ENCODE measurements around the gene SLC22A23. TPM values are rescaled to one million over a fixed set of nuclear protein-coding genes. Genes with fewer than 3 reads are reported as not detected.

The SLC22A23 gene
- total RNA-seq, 1 donor from 2014 or later = 0.05 TPM

GRCh38 chr6:3363296-3364025 is 93.4 kb downstream of the SLC22A23 start:
- no peaks in the 10 kb centered on the region for H3K9me3 Mint-ChIP-seq
- no peak overlapping the region for H3K4me3 Mint-ChIP-seq
- H3K27ac Mint-ChIP-seq = no peak overlapping the region
- H3K36me3 Mint-ChIP-seq (ENCODE audit: low read depth) = no peaks in the 10 kb centered on the region
- intact Hi-C loops (cut with micrococcal nuclease) = no loop called here
- H3K27me3 Mint-ChIP-seq (ENCODE audit: insufficient read depth) = peaks cover 3% of the 10 kb centered on the region
- no peak for DNase-seq (ENCODE audit: low spot score)
- no peaks in the 10 kb centered on the region for H3K4me1 Mint-ChIP-seq (ENCODE audit: low read depth)

- no peak for DNase-seq (ENCODE audit: low spot score)
- intact Hi-C loops (cut with micrococcal nuclease) = no loop called here
- Mint-ChIP-seq H3K4me3 (no peak overlapping the region), H3K27ac (no peak overlapping the region), H3K9me3 (no peaks in the 10 kb centered on the region), H3K27me3 (ENCODE audit: insufficient read depth) (peaks cover 6% of the 10 kb centered on the region), H3K4me1 (ENCODE audit: low read depth) (no peaks in the 10 kb centered on the region), H3K36me3 (ENCODE audit: low read depth) (no peaks in the 10 kb centered on the region)
These were observed 95.4 kb downstream of the SLC22A23 start for GRCh38 chr6:3361312-3362037.

DNA sequence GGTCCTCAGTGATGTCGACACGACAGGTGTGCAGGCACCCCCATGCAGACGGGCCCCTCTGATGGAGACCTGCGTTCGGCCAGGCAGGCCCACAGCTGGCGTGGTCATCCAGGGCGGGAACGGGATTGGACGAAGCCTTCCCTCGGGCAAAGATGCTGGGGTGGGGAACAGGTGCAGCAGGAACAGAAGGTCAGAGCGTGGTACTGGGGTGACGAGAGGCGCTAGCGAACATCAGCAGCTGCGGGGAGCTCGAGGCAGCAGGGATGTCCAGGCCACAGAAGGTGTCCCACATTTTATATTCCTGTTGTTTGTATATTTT is 96.2 kb downstream of the SLC22A23 start:
- intact Hi-C loops (cut with micrococcal nuclease) = no loop called here
- Mint-ChIP-seq H3K27me3 (ENCODE audit: insufficient read depth) (peaks cover 13% of the 10 kb centered on the region), H3K4me3 (no peak overlapping the region), H3K9me3 (no peaks in the 10 kb centered on the region), H3K36me3 (ENCODE audit: low read depth) (no peaks in the 10 kb centered on the region), H3K27ac (no peak overlapping the region), H3K4me1 (ENCODE audit: low read depth) (peaks cover 2% of the 10 kb centered on the region)
- no peak for DNase-seq (ENCODE audit: low spot score)

DNA sequence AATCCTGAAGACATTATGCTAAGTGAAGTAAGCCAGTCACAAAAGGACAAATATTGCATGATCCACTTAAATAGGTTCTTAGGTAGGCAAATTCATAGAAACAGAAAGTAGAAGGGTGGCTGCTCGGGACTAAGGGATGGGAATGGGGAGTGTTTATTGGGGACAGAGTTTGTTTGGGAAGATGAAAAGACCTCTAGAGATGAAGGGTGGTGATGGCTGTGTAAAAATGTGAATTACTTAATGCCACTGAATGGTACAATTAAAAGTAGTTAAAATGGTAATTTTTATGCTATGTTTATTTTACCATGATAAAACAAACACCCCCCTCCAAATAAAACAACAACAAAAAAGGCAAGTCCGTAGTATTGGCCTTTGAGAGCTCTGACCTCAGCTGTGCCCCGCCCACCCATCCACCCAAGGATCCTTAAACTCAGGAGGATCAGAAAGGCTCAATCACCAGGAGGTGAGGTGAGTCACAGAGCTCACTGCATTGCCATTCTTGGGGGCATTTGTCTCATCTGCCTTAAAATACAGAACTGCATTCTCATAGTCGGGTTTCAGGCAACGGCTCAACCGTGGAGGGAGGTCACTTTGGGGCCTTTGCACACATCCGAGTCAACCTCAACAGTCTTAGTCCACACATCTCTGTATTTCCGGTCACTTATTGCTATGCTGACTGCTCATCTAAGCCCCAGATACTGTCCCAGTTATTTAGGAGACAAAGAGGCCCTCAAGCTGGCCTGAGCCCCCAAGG is 96.7 kb downstream of the SLC22A23 start:
- H3K27me3 Mint-ChIP-seq (ENCODE audit: insufficient read depth) = peaks cover 18% of the 10 kb centered on the region
- H3K4me3 Mint-ChIP-seq = no peak overlapping the region
- DNase-seq (ENCODE audit: low spot score) = no peak
- H3K27ac Mint-ChIP-seq = no peak overlapping the region
- H3K4me1 Mint-ChIP-seq (ENCODE audit: low read depth) = peaks cover 4% of the 10 kb centered on the region
- intact Hi-C loops (cut with micrococcal nuclease) = no loop called here
- H3K9me3 Mint-ChIP-seq = no peaks in the 10 kb centered on the region
- no peaks in the 10 kb centered on the region for H3K36me3 Mint-ChIP-seq (ENCODE audit: low read depth)

DNA sequence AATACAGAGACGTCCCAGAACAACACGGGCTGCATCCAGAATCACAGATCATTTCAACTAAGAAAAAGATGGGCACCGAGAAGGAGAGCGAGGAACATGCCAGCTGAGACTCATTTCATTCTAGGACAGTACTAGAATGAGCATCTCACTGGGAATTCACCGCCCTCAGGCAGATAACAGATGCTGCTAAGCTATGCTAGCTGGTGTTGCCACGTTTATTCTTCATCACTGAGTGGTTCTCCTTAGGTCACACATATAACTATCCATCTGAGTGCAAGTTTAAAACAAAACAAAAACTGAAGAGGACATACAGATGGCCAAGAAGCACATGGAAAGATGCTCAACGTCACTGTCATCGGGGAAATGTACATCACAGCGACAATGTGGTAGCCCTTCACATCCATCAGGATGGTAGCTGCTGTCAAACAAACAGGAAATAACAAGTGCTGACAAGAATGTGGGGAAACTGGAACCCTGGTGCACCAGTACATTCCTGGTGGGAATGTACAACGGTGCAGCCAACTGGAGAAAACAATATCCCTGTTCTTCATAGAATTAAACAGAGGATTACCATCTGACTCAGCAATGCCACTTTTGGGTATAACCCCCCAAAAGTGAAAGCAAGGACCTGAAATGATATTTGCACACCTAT is 97.6 kb downstream of the SLC22A23 start:
- Mint-ChIP-seq H3K9me3 (no peaks in the 10 kb centered on the region), H3K36me3 (ENCODE audit: low read depth) (no peaks in the 10 kb centered on the region), H3K27me3 (ENCODE audit: insufficient read depth) (peaks cover 21% of the 10 kb centered on the region), H3K4me3 (no peak overlapping the region), H3K27ac (no peak overlapping the region), H3K4me1 (ENCODE audit: low read depth) (peaks cover 4% of the 10 kb centered on the region)
- DNase-seq (ENCODE audit: low spot score) = no peak
- intact Hi-C loops (cut with micrococcal nuclease) = no loop called here

- Mint-ChIP-seq H3K4me1 (ENCODE audit: low read depth) (peaks cover 4% of the 10 kb centered on the region), H3K27ac (no peak overlapping the region), H3K27me3 (ENCODE audit: insufficient read depth) (peaks cover 21% of the 10 kb centered on the region), H3K9me3 (no peaks in the 10 kb centered on the region), H3K4me3 (no peak overlapping the region), H3K36me3 (ENCODE audit: low read depth) (no peaks in the 10 kb centered on the region)
- intact Hi-C loops (cut with micrococcal nuclease) = no loop called here
- no peak for DNase-seq (ENCODE audit: low spot score)
These were observed 98.3 kb downstream of the SLC22A23 start for GRCh38 chr6:3358413-3359100.

DNA sequence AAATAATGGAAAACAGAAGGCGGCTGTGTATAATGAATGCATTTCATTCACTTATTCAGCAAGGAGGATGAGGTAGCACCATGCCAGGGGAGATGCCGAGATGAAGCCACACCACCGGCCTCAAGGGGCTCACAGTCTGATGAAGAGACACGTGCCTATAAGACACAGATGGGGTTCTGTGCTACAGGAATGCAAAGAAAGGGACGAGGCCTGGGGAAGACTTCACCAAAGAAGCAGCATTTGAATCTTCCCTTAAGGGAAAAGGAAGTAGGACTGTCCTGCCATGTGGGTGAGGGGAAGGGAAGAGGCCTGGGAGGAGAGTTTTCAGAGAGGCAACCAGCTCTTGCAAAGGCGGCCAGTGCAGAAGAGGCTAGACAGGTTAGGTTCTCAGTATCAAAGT is 99.2 kb downstream of the SLC22A23 start:
- no peaks in the 10 kb centered on the region for H3K36me3 Mint-ChIP-seq (ENCODE audit: low read depth)

DNA sequence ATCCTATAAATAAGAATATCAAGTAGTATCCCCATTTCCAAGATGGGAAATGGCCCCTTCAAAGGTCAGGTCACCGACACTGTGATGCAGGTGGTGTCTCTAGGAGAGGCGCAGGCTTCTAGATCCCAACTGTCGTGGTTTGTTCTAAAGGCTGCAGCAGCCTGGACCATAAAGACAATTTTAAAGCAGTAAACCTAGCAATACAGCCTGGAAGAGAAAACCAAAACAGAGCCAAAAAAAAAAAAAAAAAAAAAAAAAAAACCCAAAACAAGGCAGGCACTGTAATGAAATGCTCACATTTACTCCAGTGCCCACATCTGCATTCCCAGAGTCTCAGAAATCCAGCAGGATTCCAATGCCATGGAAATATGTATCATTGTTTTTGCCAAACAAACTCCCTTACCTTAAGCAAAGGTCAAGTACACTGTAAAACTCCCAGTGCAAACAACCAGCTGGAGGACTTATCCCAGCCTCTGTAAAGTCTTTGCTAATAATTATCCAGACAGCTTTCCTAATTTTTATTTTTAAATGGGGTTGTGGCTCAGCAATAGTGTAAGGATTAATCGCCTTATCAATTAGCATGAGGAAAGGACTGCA is 99.9 kb downstream of the SLC22A23 start:
- intact Hi-C loops (cut with micrococcal nuclease) = no loop called here
- Mint-ChIP-seq H3K27me3 (ENCODE audit: insufficient read depth) (peaks cover 21% of the 10 kb centered on the region), H3K36me3 (ENCODE audit: low read depth) (no peaks in the 10 kb centered on the region), H3K9me3 (no peaks in the 10 kb centered on the region), H3K4me1 (ENCODE audit: low read depth) (peaks cover 4% of the 10 kb centered on the region), H3K4me3 (peak overlapping the region; percentile 27), H3K27ac (no peak overlapping the region)
- DNase-seq (ENCODE audit: low spot score) = no peak

More for the DNA sequence above, 99.2 kb downstream of the SLC22A23 start:
- Mint-ChIP-seq H3K27me3 (ENCODE audit: insufficient read depth) (peaks cover 21% of the 10 kb centered on the region), H3K9me3 (no peaks in the 10 kb centered on the region), H3K4me1 (ENCODE audit: low read depth) (peaks cover 4% of the 10 kb centered on the region), H3K4me3 (no peak overlapping the region), H3K27ac (no peak overlapping the region)
- DNase-seq (ENCODE audit: low spot score) = no peak
- intact Hi-C loops (cut with micrococcal nuclease) = no loop called here

DNA sequence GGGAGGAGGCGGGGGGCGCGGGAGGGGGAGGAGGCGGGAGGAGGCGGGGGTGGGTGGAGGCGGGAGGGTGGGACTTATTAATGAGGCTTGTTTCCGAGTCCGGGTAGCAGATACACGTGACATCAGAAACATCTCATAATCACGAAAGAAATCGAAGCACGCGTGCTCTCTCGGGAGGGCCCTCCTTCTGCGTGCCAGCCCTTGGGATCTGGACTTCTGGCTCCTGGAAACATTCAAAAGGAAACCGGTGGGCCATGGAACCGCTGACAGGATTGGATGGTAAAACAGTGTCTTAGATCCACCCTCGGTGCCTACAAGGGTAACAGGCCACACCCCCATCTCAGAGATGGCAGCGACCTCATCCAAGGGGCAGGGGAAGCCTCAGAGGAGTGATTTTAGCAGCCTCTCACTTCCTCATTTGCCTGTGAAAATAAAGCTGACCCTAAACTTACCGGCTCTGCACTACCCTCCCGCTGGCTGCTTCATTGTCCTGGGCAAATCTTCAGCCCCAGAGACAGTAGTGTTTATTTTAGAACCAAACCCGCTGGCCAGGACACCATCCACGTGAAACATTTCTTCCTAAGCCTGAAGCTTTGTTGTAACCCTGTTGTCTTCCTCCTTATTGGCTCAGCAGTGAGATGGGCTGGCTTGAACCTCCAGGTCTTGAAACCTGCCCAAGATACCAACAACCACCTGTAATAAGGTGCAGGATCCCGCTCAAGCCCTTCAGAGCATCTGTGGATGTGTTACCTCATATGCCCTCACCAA is 100.6 kb downstream of the SLC22A23 start:
- peak; percentile 9 for DNase-seq (ENCODE audit: low spot score)
- H3K4me1 Mint-ChIP-seq (ENCODE audit: low read depth) = peaks cover 4% of the 10 kb centered on the region
- no peaks in the 10 kb centered on the region for H3K9me3 Mint-ChIP-seq
- intact Hi-C loops (cut with micrococcal nuclease) = no loop called here
- H3K4me3 Mint-ChIP-seq = peak overlapping the region; percentile 27
- no peaks in the 10 kb centered on the region for H3K36me3 Mint-ChIP-seq (ENCODE audit: low read depth)
- H3K27ac Mint-ChIP-seq = no peak overlapping the region
- H3K27me3 Mint-ChIP-seq (ENCODE audit: insufficient read depth) = peaks cover 21% of the 10 kb centered on the region

DNA sequence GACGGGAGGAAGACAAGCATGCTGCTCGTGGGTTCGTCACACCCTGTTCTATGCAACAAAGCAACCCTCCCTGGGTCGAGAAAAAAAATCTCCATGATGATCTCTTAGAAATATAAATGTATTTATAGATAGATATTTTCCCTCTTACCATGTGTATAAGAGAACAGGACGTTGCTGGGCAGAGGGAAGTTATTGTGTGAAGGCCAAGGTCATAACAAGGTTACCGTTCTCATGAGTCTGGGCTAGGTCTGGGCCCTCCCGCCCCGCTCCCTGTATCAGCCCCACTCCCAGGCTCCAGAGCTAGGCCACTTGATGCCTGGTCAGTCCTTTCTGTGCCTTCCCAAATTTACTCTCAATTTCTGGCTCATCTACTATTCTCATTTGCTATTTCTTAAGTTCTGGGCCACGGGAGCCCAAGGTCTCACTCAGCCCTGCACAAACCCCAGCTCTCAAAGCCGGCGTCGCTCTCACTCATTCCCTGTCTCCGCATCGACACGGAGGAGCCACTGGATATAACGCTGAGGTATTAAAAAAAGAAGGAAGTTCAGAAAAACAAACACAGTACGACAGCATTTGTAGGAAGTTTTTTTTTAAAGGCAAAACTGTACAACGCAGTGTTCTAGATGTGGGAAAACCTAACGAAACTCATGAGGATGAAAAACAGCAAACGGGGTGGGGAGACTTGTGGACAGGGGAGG is 101.3 kb downstream of the SLC22A23 start:
- intact Hi-C loops (cut with micrococcal nuclease) = no loop called here
- peak overlapping the region; percentile 14 for H3K27ac Mint-ChIP-seq
- H3K27me3 Mint-ChIP-seq (ENCODE audit: insufficient read depth) = peaks cover 21% of the 10 kb centered on the region
- H3K4me3 Mint-ChIP-seq = peak overlapping the region; percentile 68
- no peaks in the 10 kb centered on the region for H3K36me3 Mint-ChIP-seq (ENCODE audit: low read depth)
- no peak for DNase-seq (ENCODE audit: low spot score)
- no peaks in the 10 kb centered on the region for H3K9me3 Mint-ChIP-seq
- peaks cover 4% of the 10 kb centered on the region for H3K4me1 Mint-ChIP-seq (ENCODE audit: low read depth)

GRCh38 chr6:3355011-3355357 is 101.9 kb downstream of the SLC22A23 start:
- DNase-seq (ENCODE audit: low spot score) = no peak
- Mint-ChIP-seq H3K27me3 (ENCODE audit: insufficient read depth) (peaks cover 21% of the 10 kb centered on the region), H3K36me3 (ENCODE audit: low read depth) (no peaks in the 10 kb centered on the region), H3K4me1 (ENCODE audit: low read depth) (peaks cover 4% of the 10 kb centered on the region), H3K4me3 (no peak overlapping the region), H3K27ac (no peak overlapping the region), H3K9me3 (no peaks in the 10 kb centered on the region)
- intact Hi-C loops (cut with micrococcal nuclease) = no loop called here
